Measurements from ENCODE around the gene LRRC8C. TPM values are rescaled to one million over a fixed set of nuclear protein-coding genes. Genes with fewer than 3 reads are reported as not detected.

Gene LRRC8C
- total and polyA plus RNA-seq, 2 donors (not counting 1 experiment from before 2014, with no cell fraction given) = 3.9 to 6.8 TPM

GRCh38 chr1:89584781-89585180 lies 48.1 kb upstream of the LRRC8C start:
- no peak overlapping the region for H3K4me2 ChIP-seq (replicated peaks; ENCODE audit: low read depth, low read length, poor library complexity, severe bottlenecking)
- ChIA-PET CTCF (interaction anchor here (1.1 to 2.9 kb wide), 5 partner anchors 10 to 178 kb away, joined by 3 to 7 read pairs (median 4); no protein-coding TSS in a partner anchor), POLR2A (no interaction called here)
- ATAC-seq (ENCODE audit: low read depth) = no peak
- DNase-seq = no peak
- Mint-ChIP-seq H3K27ac (no peak overlapping the region), H3K27me3 (no peaks in the 10 kb centered on the region), H3K4me3 (no peak overlapping the region), H3K4me1 (peaks cover 1% of the 10 kb centered on the region), H3K9me3 (ENCODE audit: insufficient read depth) (no peaks in the 10 kb centered on the region)
- H3K4me1 ChIP-seq (ENCODE audit: control insufficient read depth in 2 of 2, insufficient read depth in 2 of 2, low read length in 2 of 2) = no peaks in the 10 kb centered on the region
- no peaks in the 10 kb centered on the region for H3K9me3 ChIP-seq (ENCODE audit: control extremely low read depth in 1 of 3, control insufficient read depth in 2 of 3, insufficient read depth in 1 of 3, low read length in 2 of 3)
- H3K27ac ChIP-seq (ENCODE audit: low read length in 2 of 2) = no peak overlapping the region
- H3K36me3 ChIP-seq (replicated peaks in 1 of 2; ENCODE audit: control extremely low read depth in 1 of 2, control insufficient read depth in 1 of 2, extremely low read depth in 1 of 2, insufficient read depth in 2 of 2, low read length in 1 of 2) = peaks cover 8 to 28% of the 10 kb centered on the region in 2 experiments
- WGBS (ENCODE audit: insufficient coverage) = 93% methylated on average over 2 of the region's 3 CpGs
- TF ChIP-seq CTCF (IDR thresholded peaks at IDR 0.05) (no peak), EZH2 (IDR thresholded peaks at IDR 0.05; ENCODE audit: borderline replicate concordance, insufficient read depth, low read depth, low read length, poor library complexity, severe bottlenecking) (no peak)
- no peak overlapping the region for H2AFZ ChIP-seq (ENCODE audit: insufficient read depth, low read depth, low read length, poor library complexity, severe bottlenecking)
- H4K20me1 ChIP-seq (ENCODE audit: control insufficient read depth, insufficient read depth, low read length, poor library complexity, severe bottlenecking) = no peaks in the 10 kb centered on the region
- no peaks in the 10 kb centered on the region for H3K27me3 ChIP-seq (replicated peaks in 1 of 4; ENCODE audit: control extremely low read depth in 1 of 4, control insufficient read depth in 3 of 4, insufficient read depth in 4 of 4, low read length in 3 of 4)
- no peak overlapping the region for H3K9ac ChIP-seq (ENCODE audit: low read length)
- H3K79me2 ChIP-seq (ENCODE audit: control insufficient read depth, insufficient read depth, low read length) = peaks cover 4% of the 10 kb centered on the region
- intact Hi-C loops (cut with micrococcal nuclease) = loop anchor here (2.0 kb wide), 1 partner anchor 42 kb away; no protein-coding TSS in a partner anchor
- no peak overlapping the region for H3K4me3 ChIP-seq (ENCODE audit: control extremely low read depth in 1 of 5, extremely low read depth in 1 of 5, insufficient read depth in 1 of 5, low read depth in 2 of 5, low read length in 4 of 5)

GRCh38 chr1:89587729-89588161 lies 45.2 kb upstream of the LRRC8C start:
- intact Hi-C loops (cut with micrococcal nuclease) = no loop called here
- ChIA-PET POLR2A (no interaction called here), CTCF (interaction anchor here (0.8 to 1.4 kb wide), 2 partner anchors 9 to 175 kb away, joined by 3 to 6 read pairs; no protein-coding TSS in a partner anchor)
- Mint-ChIP-seq H3K27ac (no peak overlapping the region), H3K9me3 (ENCODE audit: insufficient read depth) (no peaks in the 10 kb centered on the region), H3K4me3 (no peak overlapping the region), H3K27me3 (no peaks in the 10 kb centered on the region), H3K4me1 (peaks cover 1% of the 10 kb centered on the region)
- 94% methylated on average over 4 of the region's 4 CpGs for WGBS (ENCODE audit: insufficient coverage)
- no peaks in the 10 kb centered on the region for H3K27me3 ChIP-seq (replicated peaks in 1 of 4; ENCODE audit: control extremely low read depth in 1 of 4, control insufficient read depth in 3 of 4, insufficient read depth in 4 of 4, low read length in 3 of 4)
- H3K9me3 ChIP-seq (ENCODE audit: control extremely low read depth in 1 of 3, control insufficient read depth in 2 of 3, insufficient read depth in 1 of 3, low read length in 2 of 3) = no peaks in the 10 kb centered on the region
- no peak overlapping the region for H3K9ac ChIP-seq (ENCODE audit: low read length)
- no peak overlapping the region for H3K27ac ChIP-seq (ENCODE audit: low read length in 2 of 2)
- H3K4me2 ChIP-seq (replicated peaks; ENCODE audit: low read depth, low read length, poor library complexity, severe bottlenecking) = no peak overlapping the region
- peaks cover 5 to 24% of the 10 kb centered on the region in 2 experiments for H3K36me3 ChIP-seq (replicated peaks in 1 of 2; ENCODE audit: control extremely low read depth in 1 of 2, control insufficient read depth in 1 of 2, extremely low read depth in 1 of 2, insufficient read depth in 2 of 2, low read length in 1 of 2)
- H3K4me1 ChIP-seq (ENCODE audit: control insufficient read depth in 2 of 2, insufficient read depth in 2 of 2, low read length in 2 of 2) = no peaks in the 10 kb centered on the region
- no peak for DNase-seq
- H2AFZ ChIP-seq (ENCODE audit: insufficient read depth, low read depth, low read length, poor library complexity, severe bottlenecking) = no peak overlapping the region
- peaks cover 2% of the 10 kb centered on the region for H3K79me2 ChIP-seq (ENCODE audit: control insufficient read depth, insufficient read depth, low read length)
- H4K20me1 ChIP-seq (ENCODE audit: control insufficient read depth, insufficient read depth, low read length, poor library complexity, severe bottlenecking) = no peaks in the 10 kb centered on the region
- ATAC-seq (ENCODE audit: low read depth) = no peak
- H3K4me3 ChIP-seq (ENCODE audit: control extremely low read depth in 1 of 5, extremely low read depth in 1 of 5, insufficient read depth in 1 of 5, low read depth in 2 of 5, low read length in 4 of 5) = no peak overlapping the region
- no peak for TF ChIP-seq EZH2 (IDR thresholded peaks at IDR 0.05; ENCODE audit: borderline replicate concordance, insufficient read depth, low read depth, low read length, poor library complexity, severe bottlenecking)
- TF ChIP-seq CTCF (IDR thresholded peaks at IDR 0.05) = no peak
